GM12878 (cell line): ENCODE results near the gene TTC33. TPM values are rescaled to one million over a fixed set of nuclear protein-coding genes. Genes with fewer than 3 reads are reported as not detected.

Source experiments
- ATF7 ChIP-seq: fragments of 450-650 bp; IDR thresholded peaks from 2 replicates; pipeline ENCODE4 v1.6.1; 2016; ENCODE audit warnings: low read depth, mild to moderate bottlenecking
- CBFB ChIP-seq: IDR thresholded peaks from 2 replicates; pipeline ENCODE4 v1.6.1; 2016; ENCODE audit warnings: antibody characterized with exemption, low read depth
- CREB1 ChIP-seq: IDR thresholded peaks from 2 replicates; pipeline ENCODE4 v1.6.1; 2012; ENCODE audit warnings: low read depth, mild to moderate bottlenecking, inconsistent platforms
- JUNB ChIP-seq: IDR thresholded peaks from 2 replicates; pipeline ENCODE4 v1.6.1; 2016; ENCODE audit warnings: antibody characterized with exemption, mild to moderate bottlenecking
- JUND ChIP-seq: IDR thresholded peaks from 2 replicates; pipeline ENCODE4 v1.6.1; 2012; ENCODE audit warnings: low read depth, mild to moderate bottlenecking, low read length, improper control_type of control experiment, moderate library complexity
- NFIC ChIP-seq: IDR thresholded peaks from 2 replicates; pipeline ENCODE4 v1.6.1; 2012; ENCODE audit warnings: low read depth, mild to moderate bottlenecking, inconsistent platforms, low read length, moderate library complexity
- PAX5 ChIP-seq: IDR thresholded peaks from 2 replicates; pipeline ENCODE4 v1.6.1; 2011; ENCODE audit warnings: low read depth, low read length, borderline replicate concordance
- RELA ChIP-seq: fragments of 450-650 bp; IDR thresholded peaks from 2 replicates; pipeline ENCODE4 v1.8.0; 2014; ENCODE audit warnings: borderline replicate concordance; ENCODE audit not compliant: partially characterized antibody
- polyA plus RNA-seq, 11 experiments: library from polyadenylated mRNA; depleted of rRNA in 4 of 11; unstranded in 6 of 11; stranded (reverse) in 5 of 11; fragments of >200 nt; fragmentation: Nextera tagmentation in 4 of 11; fragmentation: Illumina TruSeq in 1 of 11; extraction: Ambion mirVana in 4 of 11; extraction: Trizol in 1 of 11; gene quantifications; 1 replicate in 1 of 11; 2 replicates in 10 of 11; pipeline versions ENCODE4 v1.2.1 to v1.2.3, GENCODE V29; 2011 to 2016; ENCODE audit warnings: inconsistent platforms in 2 of 11, missing spikeins in 2 of 11, low read depth in 1 of 11
- total RNA-seq, 4 experiments: library from RNA; depleted of rRNA in 3 of 4; stranded (reverse); fragments of >200 nt in 3 of 4; fragmentation: Illumina TruSeq in 1 of 4; extraction: Trizol in 1 of 4; gene quantifications; 2 replicates each; pipeline versions ENCODE4 v1.2.1 to v1.2.3, GENCODE V29; 2013 to 2021
- TF ChIP-seq, protein P1 (sequence below): IDR thresholded peaks from 2 replicates; pipeline ENCODE4 v1.6.1; 2011; ENCODE audit warnings: borderline replicate concordance, low read depth, mild to moderate bottlenecking, moderate library complexity, low read length; ENCODE audit not compliant: insufficient read depth, poor library complexity, severe bottlenecking
- TF ChIP-seq, protein P2 (sequence below): fragments of 450-650 bp; IDR thresholded peaks from 2 replicates; pipeline ENCODE4 v1.6.1; 2016; ENCODE audit warnings: mild to moderate bottlenecking, moderate library complexity, borderline replicate concordance
- TF ChIP-seq, protein P3 (sequence below): fragments of 450-650 bp; IDR thresholded peaks from 2 replicates; pipeline ENCODE4 v1.6.1; 2018; ENCODE audit warnings: mild to moderate bottlenecking, low read depth, moderate library complexity; ENCODE audit not compliant: partially characterized antibody

Gene TTC33
- total and polyA plus RNA-seq, 10 of the 15 experiments (the other 5 are each of a cell fraction or from before 2014, with no cell fraction given) = 7.9 to 22.3 (median 14.6) TPM

GRCh38 chr5:40570408-40571129, 185.2 kb downstream of the TTC33 start (continued):
- TF ChIP-seq, protein P1, sequence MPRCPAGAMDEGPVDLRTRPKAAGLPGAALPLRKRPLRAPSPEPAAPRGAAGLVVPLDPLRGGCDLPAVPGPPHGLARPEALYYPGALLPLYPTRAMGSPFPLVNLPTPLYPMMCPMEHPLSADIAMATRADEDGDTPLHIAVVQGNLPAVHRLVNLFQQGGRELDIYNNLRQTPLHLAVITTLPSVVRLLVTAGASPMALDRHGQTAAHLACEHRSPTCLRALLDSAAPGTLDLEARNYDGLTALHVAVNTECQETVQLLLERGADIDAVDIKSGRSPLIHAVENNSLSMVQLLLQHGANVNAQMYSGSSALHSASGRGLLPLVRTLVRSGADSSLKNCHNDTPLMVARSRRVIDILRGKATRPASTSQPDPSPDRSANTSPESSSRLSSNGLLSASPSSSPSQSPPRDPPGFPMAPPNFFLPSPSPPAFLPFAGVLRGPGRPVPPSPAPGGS = peak; percentile 20
- TF ChIP-seq CREB1 (0 out of 2 replicates have a peak, but pooled peaks have one; percentile 41), CBFB (0 out of 2 replicates have a peak, but pooled peaks have one; percentile 59), JUNB (peak; percentile 79), RELA (no peak), JUND (no peak), NFIC (peak; percentile 83), PAX5 (peak; percentile 99), ATF7 (peak; percentile 57)
- TF ChIP-seq, protein P2, sequence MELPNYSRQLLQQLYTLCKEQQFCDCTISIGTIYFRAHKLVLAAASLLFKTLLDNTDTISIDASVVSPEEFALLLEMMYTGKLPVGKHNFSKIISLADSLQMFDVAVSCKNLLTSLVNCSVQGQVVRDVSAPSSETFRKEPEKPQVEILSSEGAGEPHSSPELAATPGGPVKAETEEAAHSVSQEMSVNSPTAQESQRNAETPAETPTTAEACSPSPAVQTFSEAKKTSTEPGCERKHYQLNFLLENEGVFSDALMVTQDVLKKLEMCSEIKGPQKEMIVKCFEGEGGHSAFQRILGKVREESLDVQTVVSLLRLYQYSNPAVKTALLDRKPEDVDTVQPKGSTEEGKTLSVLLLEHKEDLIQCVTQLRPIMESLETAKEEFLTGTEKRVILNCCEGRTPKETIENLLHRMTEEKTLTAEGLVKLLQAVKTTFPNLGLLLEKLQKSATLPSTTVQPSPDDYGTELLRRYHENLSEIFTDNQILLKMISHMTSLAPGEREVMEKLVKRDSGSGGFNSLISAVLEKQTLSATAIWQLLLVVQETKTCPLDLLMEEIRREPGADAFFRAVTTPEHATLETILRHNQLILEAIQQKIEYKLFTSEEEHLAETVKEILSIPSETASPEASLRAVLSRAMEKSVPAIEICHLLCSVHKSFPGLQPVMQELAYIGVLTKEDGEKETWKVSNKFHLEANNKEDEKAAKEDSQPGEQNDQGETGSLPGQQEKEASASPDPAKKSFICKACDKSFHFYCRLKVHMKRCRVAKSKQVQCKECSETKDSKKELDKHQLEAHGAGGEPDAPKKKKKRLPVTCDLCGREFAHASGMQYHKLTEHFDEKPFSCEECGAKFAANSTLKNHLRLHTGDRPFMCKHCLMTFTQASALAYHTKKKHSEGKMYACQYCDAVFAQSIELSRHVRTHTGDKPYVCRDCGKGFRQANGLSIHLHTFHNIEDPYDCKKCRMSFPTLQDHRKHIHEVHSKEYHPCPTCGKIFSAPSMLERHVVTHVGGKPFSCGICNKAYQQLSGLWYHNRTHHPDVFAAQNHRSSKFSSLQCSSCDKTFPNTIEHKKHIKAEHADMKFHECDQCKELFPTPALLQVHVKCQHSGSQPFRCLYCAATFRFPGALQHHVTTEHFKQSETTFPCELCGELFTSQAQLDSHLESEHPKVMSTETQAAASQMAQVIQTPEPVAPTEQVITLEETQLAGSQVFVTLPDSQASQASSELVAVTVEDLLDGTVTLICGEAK = no peak
- TF ChIP-seq, protein P3, sequence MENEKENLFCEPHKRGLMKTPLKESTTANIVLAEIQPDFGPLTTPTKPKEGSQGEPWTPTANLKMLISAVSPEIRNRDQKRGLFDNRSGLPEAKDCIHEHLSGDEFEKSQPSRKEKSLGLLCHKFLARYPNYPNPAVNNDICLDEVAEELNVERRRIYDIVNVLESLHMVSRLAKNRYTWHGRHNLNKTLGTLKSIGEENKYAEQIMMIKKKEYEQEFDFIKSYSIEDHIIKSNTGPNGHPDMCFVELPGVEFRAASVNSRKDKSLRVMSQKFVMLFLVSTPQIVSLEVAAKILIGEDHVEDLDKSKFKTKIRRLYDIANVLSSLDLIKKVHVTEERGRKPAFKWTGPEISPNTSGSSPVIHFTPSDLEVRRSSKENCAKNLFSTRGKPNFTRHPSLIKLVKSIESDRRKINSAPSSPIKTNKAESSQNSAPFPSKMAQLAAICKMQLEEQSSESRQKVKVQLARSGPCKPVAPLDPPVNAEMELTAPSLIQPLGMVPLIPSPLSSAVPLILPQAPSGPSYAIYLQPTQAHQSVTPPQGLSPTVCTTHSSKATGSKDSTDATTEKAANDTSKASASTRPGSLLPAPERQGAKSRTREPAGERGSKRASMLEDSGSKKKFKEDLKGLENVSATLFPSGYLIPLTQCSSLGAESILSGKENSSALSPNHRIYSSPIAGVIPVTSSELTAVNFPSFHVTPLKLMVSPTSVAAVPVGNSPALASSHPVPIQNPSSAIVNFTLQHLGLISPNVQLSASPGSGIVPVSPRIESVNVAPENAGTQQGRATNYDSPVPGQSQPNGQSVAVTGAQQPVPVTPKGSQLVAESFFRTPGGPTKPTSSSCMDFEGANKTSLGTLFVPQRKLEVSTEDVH = no peak
